A549 (cell line): ENCODE measurements around the gene STX16.

Experiments used
- CHD4 ChIP-seq: fragments of 200-600 bp; sonication (generic); IDR thresholded peaks from 2 replicates; pipeline ENCODE4 v1.6.1; 2016; ENCODE audit warnings: antibody characterized with exemption, mild to moderate bottlenecking, borderline replicate concordance
- CTCF ChIP-seq: fragments of >200 bp; sonication (Bioruptor Twin); formaldehyde crosslinking; IDR thresholded peaks from 3 replicates; pipeline ENCODE4 v1.5.1; 2016
- PBX3 ChIP-seq: IDR thresholded peaks from 2 replicates; pipeline ENCODE4 v1.6.1; 2012
- POLR2AphosphoS2 ChIP-seq: conservative IDR thresholded peaks from 2 replicates; pipeline ENCODE4 v1.6.1; 2012; ENCODE audit warnings: low read length, improper control_type of control experiment, inconsistent platforms
- RAD21 ChIP-seq, 2 experiments: fragments of >200 bp in 1 of 2; sonication (Bioruptor Twin) in 1 of 2; formaldehyde crosslinking in 1 of 2; IDR thresholded peaks in 1 of 2; conservative IDR thresholded peaks in 1 of 2; 2 replicates in 1 of 2; 3 replicates in 1 of 2; pipeline ENCODE4 v1.6.1; 2012 to 2018; ENCODE audit warnings: inconsistent platforms in 1 of 2
- SMC3 ChIP-seq: fragments of >200 bp; sonication (Bioruptor Twin); formaldehyde crosslinking; IDR thresholded peaks from 3 replicates; pipeline ENCODE4 v1.6.1; 2018; ENCODE audit warnings: inconsistent platforms

GRCh38 chr20:58684291-58684690, 33.2 kb downstream of the STX16 start:
- no peak for TF ChIP-seq CTCF
- TF ChIP-seq SMC3: no peak
- no peak for TF ChIP-seq CHD4
- no peak for TF ChIP-seq RAD21 (conservative IDR thresholded peaks at IDR 0.05 in 1 of 2, IDR thresholded peaks at IDR 0.05 in 1 of 2)
- TF ChIP-seq POLR2AphosphoS2: no peak
- TF ChIP-seq PBX3: no peak
